HG03060 (cell line): ENCODE results near the gene REP15.
"Not testable (repeated sequence)": the region's sequence is repeated elsewhere in the genome, so short reads cannot be mapped to it uniquely, and the experiment has no call there.

Source experiments
- ATAC-seq: cut with Tn5 transposase; IDR thresholded peaks from one replicate; pipeline ENCODE4 v1.9.1; 2021; ENCODE audit warnings: low read depth, moderate number of reproducible peaks; ENCODE audit not compliant: unreplicated experiment

The REP15 gene

GRCh38 chr12:27696293-27696652 is at the start of gene REP15:
Gene REP15 (plus strand): TSS chr12:27696447. CDS start chr12:27696563, 116 bp downstream.
- ATAC-seq, result no peak

- ATAC-seq, result no peak
These were observed 46.2 kb upstream of the REP15 start for GRCh38 chr12:27650011-27650410.

GRCh38 chr12:27651201-27651600 is 45.0 kb upstream of the REP15 start:
- ATAC-seq, result no peak

- no peak for ATAC-seq
These were observed 44.0 kb upstream of the REP15 start for GRCh38 chr12:27652174-27652763.

- ATAC-seq, result no peak
These were observed 42.6 kb upstream of the REP15 start for GRCh38 chr12:27653661-27654060.

GRCh38 chr12:27655476-27655875 is 40.8 kb upstream of the REP15 start:
- not testable (repeated sequence) for ATAC-seq

GRCh38 chr12:27657296-27657695 is 39.0 kb upstream of the REP15 start:
- ATAC-seq, result no peak

- no peak for ATAC-seq
These were observed 30.5 kb upstream of the REP15 start for GRCh38 chr12:27665704-27666103.

GRCh38 chr12:27666510-27666909 is 29.7 kb upstream of the REP15 start:
- ATAC-seq, result no peak

- ATAC-seq, result no peak
These were observed 28.7 kb upstream of the REP15 start for GRCh38 chr12:27667540-27667939.

GRCh38 chr12:27672051-27672450 is 24.2 kb upstream of the REP15 start:
- ATAC-seq, result no peak

GRCh38 chr12:27672643-27673042 is 23.6 kb upstream of the REP15 start:
- ATAC-seq, result no peak

- ATAC-seq, result no peak
These were observed 23.0 kb upstream of the REP15 start for GRCh38 chr12:27673101-27673718.

- no peak for ATAC-seq
These were observed 21.3 kb upstream of the REP15 start for GRCh38 chr12:27674989-27675388.

GRCh38 chr12:27680619-27681018 is 15.6 kb upstream of the REP15 start:
- ATAC-seq, result no peak

- no peak for ATAC-seq
These were observed 13.7 kb upstream of the REP15 start for GRCh38 chr12:27682534-27682933.

- ATAC-seq, result no peak
These were observed 11.0 kb upstream of the REP15 start for GRCh38 chr12:27685274-27685673.

GRCh38 chr12:27686147-27686546 is 10.1 kb upstream of the REP15 start:
- no peak for ATAC-seq

- no peak for ATAC-seq
These were observed 7.6 kb upstream of the REP15 start for GRCh38 chr12:27688671-27689070.

- no peak for ATAC-seq
These were observed 6.6 kb upstream of the REP15 start for GRCh38 chr12:27689558-27690180.

- ATAC-seq, result no peak
These were observed 2.8 kb upstream of the REP15 start for GRCh38 chr12:27693403-27693802.
